GM23338 (cell line): Measurements from ENCODE around the gene NT5C1A.

Source experiments
- CTCF ChIP-seq, 2 experiments: fragments of 200-600 bp in 1 of 2; sonication (generic) in 1 of 2; conservative IDR thresholded peaks; 2 replicates each; pipeline versions ENCODE4 v1.5.1 to v1.6.1; 2016 to 2017; ENCODE audit warnings: antibody characterized with exemption in 2 of 2, low read depth in 2 of 2, mild to moderate bottlenecking in 2 of 2, moderate library complexity in 1 of 2
- EZH2 ChIP-seq: fragments of 200-600 bp; sonication (generic); IDR thresholded peaks from one replicate; pipeline ENCODE4 v1.8.0; 2017; ENCODE audit warnings: antibody characterized with exemption, mild to moderate bottlenecking, low read depth; ENCODE audit not compliant: unreplicated experiment
- EZH2phosphoT487 ChIP-seq: fragments of 200-600 bp; sonication (generic); IDR thresholded peaks from one replicate; pipeline ENCODE4 v1.8.1; 2018; ENCODE audit warnings: antibody characterized with exemption; ENCODE audit not compliant: unreplicated experiment
- POLR2AphosphoS5 ChIP-seq: IDR thresholded peaks from 2 replicates; pipeline ENCODE4 v1.6.1; 2016; ENCODE audit warnings: antibody characterized with exemption, low read depth
- REST ChIP-seq: IDR thresholded peaks from one replicate; pipeline ENCODE4 v1.6.1; 2018; ENCODE audit warnings: antibody characterized with exemption; ENCODE audit not compliant: unreplicated experiment

- TF ChIP-seq CTCF (conservative IDR thresholded peaks at IDR 0.05; ENCODE audit: low read depth in 2 of 2): no peak
- no peak for TF ChIP-seq REST
- no peak for TF ChIP-seq EZH2
- TF ChIP-seq POLR2AphosphoS5: no peak
- no peak for TF ChIP-seq EZH2phosphoT487
Observed at GRCh38 chr1:39632323-39632681, 39.6 kb downstream of the NT5C1A start.
